SKM-1 treated with dmso at 0.1 percent for 144 hours (cell line): Measurements from ENCODE around the gene C12orf75.
"Not testable (repeated sequence)": the region's sequence is repeated elsewhere in the genome, so short reads cannot be mapped to it uniquely, and the experiment has no call there.

Source experiments
- DNase-seq: peaks from one replicate; lab custom pipeline; 2025; ENCODE audit not compliant: unreplicated experiment; lab: John Stamatoyannopoulos, UW

Gene C12orf75

DNA sequence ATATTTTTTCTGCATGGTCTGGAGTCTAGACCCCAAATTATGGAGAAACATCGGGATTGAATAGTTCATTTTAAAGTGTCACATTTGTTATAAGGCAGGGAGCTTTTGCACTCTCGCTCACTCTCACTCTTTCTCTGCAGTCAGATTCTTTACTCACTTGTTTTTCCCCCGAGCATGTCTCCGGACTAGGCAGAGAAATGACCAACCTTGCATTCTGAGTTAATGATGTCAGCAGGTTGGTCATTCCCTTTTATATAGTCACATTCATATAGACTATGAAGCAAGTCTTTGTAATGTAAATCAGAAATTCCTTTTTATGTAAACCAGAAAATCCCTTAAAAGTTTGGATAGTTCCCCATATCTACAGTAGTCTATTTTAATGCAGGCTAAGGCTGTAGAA, 4.1 kb downstream of the C12orf75 start:
- no peak for DNase-seq

DNA sequence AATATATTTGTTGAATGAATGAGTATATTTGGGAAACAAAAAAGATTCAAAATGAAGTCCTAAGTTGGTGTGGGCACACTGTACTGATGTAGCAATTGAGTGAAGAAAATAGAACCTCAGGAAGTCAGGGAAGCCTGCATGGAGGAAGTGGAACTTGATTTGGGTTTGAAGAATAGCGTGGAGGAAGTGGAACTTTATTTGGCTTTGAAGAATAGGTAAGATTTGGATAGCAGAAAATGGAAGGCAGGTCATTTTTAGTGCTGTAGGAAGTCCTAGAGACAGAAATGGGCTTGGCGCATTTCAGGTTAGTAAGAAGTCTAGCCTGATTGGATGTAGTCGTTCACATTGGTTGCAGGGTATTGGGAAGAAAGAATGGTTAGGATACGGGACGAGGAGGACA, 5.4 kb downstream of the C12orf75 start:
- peak; percentile 34 for DNase-seq

DNA sequence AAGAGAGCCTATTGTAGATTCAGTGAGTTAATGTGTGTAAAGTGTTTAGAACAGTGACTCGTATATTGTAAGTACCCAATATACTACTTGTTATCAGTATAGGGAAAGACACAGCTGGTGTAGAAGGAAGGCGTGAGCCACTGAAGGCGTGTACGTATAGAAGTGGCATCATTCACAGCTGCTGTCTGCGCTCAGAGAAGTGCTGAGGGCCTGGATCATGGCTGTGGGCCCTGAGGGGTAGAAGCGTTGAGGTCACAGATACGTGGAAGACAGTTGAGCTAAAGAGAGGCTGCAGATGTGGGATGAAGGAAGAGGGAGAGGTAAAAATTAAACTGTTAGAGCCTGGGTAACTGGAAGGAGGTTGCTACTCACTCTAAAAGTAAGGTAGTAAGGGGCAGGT, 5.9 kb downstream of the C12orf75 start:
- no peak for DNase-seq

DNA sequence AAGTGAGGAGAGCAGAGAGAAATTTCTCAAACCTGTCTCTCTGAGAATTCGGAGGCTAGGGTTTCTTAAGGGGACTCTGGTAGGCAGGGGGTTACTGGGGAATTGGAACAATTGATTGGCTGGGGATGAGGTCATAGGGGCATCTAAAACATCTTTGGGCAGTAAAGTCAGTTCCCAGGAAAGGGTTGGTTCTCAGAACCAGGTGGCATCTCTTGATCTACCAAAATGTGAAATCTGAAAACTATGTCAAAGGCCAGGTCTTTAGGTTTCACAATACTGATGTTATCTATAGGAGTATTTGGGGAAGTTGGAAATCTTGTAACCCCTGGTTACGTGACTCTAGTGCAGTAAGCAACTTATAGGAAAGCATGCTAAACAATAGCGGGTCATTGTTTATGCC, 6.9 kb downstream of the C12orf75 start:
- DNase-seq: peak; percentile 63

DNA sequence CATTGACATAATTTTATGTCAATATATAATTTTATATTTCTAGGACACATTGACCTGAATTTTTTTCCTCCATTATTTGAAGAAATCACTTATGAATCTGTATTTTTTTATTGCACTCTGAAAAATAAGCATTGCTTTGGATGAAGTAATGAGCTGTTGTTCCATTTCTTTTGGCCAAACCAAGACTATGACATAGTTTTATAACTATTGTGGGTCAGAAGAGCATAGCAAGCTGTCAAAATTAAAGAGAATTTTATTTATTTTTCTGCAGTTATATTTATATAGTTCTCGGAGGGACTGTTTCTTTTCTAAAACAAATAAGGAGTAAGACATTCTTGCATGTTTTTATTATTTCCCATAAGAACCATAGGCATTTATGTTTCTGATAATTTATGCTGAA, 8.5 kb downstream of the C12orf75 start:
- no peak for DNase-seq

DNA sequence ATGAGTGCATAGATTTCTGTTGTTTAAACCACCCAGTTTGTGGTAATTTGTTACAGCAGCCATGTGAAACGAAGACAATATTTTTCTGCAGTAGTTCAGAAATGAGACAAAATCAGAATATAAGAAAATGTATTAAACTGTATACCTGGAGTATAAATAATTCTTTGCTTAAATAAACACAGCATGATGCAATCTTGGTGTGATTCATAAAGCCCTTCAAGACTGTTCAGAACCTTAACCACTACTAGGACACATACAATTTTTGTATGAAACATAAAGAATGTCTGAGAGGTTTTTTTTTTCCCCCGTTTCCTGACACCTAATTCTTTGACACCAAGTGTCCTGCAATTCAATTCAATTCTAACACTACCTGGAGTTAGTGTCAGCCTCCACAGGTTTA, 10.5 kb downstream of the C12orf75 start:
- DNase-seq: no peak

DNA sequence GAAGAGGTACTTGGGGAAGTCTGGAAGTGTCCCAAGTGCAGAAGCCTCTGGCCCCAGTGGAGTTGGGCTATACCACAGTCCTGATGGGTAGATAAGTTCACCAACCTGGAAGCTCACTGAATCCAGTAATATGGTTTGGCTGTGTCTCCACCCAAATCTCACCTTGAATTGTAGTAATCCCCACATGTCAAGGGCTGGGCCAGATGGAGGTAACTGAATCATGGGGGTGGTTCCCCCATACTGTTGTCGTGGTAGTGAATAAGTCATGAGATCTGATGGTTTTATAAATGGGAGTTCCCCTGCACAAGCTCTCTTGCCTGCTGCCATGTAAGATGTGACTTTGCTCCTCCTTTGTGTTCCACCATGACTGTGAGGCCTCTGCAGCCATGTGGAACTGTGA, 11.1 kb downstream of the C12orf75 start:
- DNase-seq: not testable (repeated sequence)

DNA sequence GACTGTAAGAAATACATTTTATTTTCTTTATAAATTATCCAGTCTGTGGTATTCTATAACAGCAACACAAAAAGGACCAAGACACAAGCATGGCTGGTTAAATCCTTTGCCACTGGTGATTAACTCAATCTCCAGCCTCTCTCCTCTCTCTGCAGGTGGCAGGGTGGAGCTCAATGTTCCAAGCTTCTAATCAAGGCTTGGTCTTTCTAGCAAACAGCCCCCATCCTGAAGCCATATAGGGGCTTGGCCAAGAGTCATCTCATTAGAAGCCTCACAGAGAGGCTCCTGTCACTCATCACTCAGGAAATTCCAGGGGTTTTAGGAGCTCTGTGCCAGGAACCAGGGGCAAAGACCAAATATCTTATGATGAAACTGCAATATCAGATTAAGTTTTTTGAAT, 12.0 kb downstream of the C12orf75 start:
- no peak for DNase-seq

DNA sequence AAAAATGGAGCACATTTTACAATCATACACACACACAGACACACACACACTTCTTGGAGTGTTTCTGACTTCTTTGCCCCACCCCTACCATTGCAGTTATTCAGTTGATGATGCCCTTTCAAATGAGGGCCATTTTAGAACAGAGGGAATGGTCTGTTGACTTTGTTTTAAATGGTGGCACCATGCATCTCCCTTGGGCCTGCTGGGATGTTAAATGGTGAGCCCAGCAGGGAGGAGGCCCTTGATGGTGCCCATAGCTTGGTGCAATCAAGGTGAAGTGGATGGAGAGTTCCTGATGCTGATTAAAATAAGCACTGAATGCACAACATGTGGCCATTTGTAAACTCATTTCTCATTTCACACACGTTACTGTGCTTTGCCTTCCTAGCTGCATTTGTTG, 13.3 kb downstream of the C12orf75 start:
- DNase-seq: no peak

DNA sequence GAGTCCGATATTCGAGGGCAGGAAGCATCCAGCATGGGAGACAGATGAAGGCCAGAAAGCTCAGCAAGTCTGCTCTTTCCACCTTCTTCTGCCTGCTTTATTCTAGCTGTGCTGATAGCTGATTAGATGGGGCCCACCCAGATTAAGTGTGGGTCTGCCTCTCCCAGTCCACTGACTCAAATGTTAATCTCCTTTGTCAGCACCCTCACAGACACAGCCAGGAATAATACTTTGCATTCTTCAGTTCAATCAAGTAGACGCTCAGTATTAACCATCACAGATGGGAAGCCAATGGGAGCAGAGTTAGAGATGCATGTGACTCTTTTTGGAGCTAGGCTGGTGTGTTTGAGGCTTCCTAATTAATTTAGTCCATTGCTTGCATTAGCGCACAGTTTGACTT, 17.0 kb downstream of the C12orf75 start:
- DNase-seq: no peak

DNA sequence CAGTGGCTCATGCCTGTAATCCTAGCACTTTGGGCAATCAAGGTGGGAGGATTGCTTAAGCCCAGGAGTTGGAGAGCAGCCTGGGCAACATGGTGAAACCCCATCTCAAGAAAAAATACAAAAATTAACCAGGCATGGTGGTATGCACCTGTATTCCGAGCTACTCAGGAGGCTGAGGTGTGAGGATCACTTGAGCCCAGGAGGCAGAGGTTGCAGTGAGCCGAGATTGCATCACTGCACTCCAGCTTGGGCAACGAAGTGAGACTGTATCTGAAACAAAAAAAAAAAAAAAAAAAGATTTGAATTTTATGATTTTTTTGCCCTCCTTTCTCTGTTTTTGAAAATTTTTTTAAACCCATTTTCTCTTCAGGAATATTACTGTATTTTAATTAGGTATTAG, 17.7 kb downstream of the C12orf75 start:
- DNase-seq: no peak

DNA sequence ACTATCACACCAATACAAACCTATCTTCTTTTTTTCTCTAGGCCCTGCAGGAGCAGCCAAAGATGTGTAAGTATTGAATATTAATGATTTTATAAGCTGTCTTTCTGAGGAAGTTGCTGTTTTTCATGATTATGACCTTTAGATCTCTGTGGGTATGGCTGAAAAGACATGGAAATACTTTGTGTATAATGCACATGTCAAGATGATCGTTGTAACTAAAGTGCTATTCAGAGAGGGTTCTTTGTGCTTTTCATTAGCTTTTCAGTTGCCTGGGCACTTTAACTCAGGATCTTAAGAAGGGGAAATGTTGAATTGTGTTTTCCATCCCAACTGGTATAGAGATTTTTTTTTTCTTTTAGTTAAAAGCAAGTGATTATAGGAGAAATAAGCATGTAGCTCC, 18.1 kb downstream of the C12orf75 start:
- DNase-seq: no peak

DNA sequence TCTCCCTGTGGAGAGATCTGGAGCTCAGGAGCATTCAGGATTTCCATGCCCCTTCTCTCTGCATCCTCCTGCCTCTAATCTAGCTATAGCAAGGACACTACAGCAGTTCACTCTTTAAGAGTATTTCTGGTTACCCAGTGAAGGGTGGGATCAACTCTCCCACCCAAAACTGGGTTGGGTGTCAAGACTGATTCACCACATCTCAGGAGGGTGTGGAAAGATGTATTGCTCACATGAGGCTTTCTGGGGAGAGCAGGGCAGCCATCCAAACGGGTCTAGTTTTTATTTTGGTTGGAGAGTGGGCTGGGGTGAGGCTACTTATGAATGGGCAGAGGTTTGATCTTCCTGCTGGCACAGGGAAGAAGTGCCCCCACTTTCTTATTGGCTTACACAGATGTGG, 18.6 kb downstream of the C12orf75 start:
- no peak for DNase-seq

DNA sequence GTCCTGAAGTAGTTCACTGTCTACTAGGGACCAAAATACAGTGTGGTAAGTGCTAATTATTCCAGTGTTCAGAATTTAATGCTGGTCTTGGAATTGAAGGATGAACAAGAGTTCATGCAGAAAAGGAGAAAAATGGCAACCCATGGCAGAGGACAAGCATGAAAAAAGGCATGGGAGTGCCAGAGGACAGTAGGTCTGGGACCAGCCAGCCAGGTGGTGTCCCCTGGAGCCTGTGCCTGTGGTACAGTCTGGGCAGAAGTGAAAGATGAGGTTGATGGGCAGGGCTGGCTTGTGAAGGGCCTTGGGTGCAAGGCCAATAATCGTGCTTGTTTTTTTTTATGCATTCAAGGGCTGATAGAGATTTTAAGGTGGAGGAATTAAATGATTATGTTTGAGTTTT, 21.0 kb downstream of the C12orf75 start:
- DNase-seq: no peak

DNA sequence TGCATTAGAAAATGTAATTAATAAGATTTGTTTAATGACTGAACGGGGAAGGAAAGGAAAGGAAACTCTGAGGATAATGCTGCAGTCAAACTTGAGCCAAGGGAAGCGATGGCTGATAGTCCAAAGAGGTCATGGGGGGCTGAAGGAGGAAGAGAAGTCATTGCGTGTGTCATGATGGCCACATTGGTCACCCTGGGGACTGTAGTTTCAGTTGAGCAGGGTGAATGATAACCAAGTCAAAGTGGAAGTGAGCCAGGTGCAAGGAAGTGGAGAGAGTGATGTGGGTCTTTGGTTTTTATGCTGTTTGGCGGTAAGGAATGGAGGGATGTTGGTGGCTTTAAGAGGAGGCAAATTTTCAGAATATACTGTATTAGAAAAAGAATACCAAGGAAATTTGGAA, 21.6 kb downstream of the C12orf75 start:
- DNase-seq: no peak

DNA sequence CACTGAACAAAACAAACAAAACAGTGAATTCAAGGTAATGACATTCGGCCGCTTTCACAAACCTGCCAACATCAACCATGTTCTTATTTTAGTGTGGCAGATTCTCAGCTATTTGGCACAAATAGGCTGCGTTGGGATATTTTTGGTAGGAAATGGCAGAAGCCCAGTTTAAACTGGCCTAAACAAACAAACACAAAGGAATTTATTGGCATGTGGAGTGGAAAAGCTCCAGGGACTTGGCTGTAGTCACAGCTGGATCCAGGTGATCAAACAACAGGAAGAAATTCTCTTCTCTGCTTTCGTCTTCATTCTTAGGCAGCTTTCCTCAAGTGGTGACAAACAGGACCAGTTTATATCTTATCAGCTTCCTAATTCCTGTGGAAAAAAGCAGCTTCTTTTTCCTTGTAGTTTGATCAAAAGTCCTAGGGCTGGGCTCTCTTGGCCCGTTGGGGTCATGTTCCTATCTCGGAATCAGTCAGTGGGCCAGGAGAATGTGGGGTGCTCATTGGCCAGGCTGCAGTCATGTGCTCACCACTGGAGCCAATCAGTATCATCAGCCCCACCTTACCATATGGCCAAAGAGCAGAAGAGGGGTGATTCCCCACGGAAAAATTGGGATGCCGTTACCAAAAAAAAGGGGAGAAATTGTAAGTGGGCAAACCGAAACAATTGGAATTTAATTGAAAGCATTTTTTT, 22.6 kb downstream of the C12orf75 start:
- DNase-seq: no peak

DNA sequence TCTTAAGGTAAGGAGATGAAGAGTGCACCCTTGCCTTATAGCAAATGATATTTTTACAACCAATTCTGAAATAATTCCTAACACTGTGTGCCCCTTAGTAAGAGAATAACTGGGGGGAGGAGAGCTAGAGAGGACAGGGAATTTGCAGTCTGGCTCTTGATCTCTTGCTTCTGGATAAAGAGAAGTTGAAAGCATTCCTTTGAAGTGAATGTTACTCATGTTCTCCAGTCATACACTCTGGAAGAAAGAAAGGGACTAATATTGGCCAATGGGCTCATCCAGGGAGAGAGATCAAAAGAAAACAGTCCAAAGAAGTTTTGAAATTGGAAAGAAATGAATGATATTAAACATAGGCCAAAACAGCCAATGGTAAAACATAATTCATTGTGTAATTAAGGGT, 25.3 kb downstream of the C12orf75 start:
- DNase-seq: no peak

DNA sequence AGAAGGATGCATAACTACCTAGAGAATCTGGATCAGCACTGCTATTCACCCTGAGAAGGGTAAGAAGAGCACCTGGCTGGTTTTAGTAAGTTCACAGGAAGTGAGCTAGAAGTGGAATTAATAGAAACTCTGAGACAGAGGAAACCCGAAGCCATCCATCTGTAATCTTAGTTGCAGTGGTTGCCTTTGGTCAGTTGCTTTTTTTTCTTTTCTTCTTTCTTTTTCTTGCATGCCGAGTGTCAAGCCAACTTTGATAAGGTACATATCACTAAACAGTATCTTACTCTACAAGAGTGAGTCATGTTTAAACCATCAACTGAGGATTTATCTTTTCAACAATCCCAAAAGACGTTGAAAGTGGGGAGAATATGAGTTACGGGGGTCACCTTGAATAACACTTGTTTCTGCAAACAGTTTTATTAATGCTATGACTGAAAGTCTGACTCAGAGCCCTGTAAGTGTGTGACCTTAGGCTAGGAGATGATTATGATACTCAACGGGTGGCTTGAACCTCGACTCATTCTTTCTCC, 26.7 kb downstream of the C12orf75 start:
- no peak for DNase-seq

DNA sequence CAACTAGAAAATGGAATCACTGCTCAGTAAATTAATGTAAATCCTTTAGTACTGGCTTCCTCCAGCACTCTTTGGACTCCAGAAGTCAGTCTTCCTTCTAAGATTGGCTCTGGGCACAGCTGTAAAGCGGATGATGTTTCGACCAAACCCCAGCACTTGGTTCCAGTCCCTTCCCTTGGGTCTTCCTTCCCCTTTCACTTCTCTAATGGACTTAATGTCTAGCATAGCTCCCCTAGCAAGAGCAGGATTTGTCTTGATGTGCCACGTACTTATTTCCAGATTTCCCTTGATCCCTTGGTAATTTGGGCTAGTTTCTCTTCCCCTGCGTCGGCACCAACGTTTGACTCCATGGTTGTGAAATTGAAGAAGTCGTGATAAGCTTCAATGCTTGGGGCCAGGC, 28.3 kb downstream of the C12orf75 start:
- no peak for DNase-seq

DNA sequence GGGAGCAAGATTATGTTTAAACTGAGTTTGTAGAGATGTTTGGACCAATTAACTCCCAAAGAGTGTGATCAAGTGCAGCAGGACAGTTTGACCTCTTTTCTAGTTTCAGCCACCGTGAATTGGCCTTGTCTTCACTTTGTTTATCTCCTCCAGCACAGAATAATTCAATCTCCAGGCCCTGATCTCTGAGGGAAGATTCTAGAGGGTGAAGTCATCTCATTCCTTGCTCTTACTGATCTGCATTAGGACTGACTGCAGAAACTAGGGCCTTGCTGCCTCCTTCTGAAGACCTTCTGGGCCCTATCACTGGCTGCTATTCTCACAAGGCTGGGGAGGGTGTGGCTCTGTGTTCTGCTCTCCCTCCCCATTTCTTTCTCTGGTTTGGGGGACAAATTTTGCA, 29.4 kb downstream of the C12orf75 start:
- no peak for DNase-seq

DNA sequence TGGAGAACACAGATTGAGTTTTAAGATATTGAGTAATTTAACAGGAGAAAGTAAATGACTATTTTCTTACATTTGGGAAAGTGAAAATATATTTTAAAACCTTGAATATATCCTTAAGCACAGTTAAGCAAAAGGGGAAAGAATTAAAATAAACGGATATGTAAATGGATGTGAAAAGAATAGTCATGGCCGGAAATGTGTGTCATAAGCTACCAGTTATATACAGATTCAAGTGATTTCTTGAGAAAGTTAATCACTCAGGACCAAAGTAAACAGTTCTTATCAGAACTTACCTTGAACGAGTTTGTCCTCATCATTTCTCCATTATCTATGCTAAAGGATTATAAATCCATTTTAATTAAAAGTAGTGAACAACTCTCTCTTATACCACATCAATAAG, 33.4 kb downstream of the C12orf75 start:
- no peak for DNase-seq

DNA sequence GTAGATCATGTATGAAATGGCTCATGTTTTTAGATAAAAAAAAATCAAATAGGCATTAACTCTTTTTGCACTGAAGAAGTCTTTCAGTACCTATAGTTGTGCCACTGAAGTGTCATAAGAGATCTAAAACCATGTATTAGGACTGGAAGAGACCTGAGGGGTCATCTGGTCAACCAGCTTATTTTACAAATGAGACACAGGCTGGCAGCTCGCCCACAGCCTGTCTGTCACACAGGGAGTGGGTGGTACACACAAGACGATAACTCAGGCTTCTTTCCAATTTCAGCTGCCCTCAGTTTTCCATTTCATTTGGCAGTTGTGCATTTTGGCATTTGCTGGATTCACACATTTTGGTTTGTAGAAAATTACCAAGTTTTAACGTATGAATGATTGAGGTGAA, 34.7 kb downstream of the C12orf75 start:
- DNase-seq: no peak

DNA sequence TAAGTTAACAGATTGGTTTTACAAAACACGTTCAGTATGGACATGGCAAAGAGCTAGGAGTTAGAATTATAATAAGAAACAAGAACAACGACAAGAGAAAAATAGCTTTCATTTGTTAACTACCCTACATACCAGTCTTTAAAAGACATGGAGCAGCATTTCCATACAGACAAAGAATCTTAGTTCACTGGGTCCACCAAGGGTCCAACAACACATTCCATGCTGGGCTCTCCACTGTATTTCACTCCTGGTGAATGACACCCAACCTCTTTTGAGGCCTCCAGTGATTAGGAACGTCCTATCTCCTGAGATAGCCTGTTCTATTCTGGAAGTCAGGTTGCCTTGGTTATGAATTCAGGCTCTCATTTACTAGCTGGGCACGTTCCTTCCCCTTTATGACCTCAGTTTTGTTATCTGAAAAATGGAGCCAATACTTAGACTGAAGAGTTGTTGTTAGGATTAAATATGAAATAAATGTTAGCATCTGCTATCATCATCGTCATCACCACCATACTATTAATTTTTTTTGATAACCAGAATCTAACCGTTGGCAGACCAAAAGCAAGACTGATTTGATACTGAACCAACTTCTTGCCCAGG, 37.7 kb downstream of the C12orf75 start:
- DNase-seq: no peak
